Fibroblast of the conjunctiva (primary cell): ENCODE results near the gene PRPF19.

Experiments used
- DNase-seq: peaks from one replicate; pipeline ENCODE4 v3.0.0-alpha.2; 2010; ENCODE audit warnings: low read depth

PRPF19 gene

GRCh38 chr11:60841797-60842667, 64.4 kb downstream of the PRPF19 start, which contains the start of gene CCDC86:
Gene CCDC86, plus strand, starts transcription at chr11:60842113. Its CDS starts 12 bp downstream, at chr11:60842125.
- peak; percentile 95 for DNase-seq
